Fibroblast of gingiva (primary cell): ENCODE data around the gene PRKN.
A peak's percentile ranks its signal among the peaks of the same experiment; 100 is the strongest.

Experiments used
- DNase-seq: peaks from one replicate; pipeline ENCODE4 v3.0.0-alpha.2; 2011; ENCODE audit warnings: low read depth

The PRKN gene

GRCh38 chr6:162727322-162728182 is at the start of gene PRKN, which contains the start of gene PACRG:
Gene PRKN, minus strand, starts transcription at chr6:162727766.
Gene PACRG, plus strand, starts transcription at chr6:162727974.
- peak; percentile 97 for DNase-seq

GRCh38 chr6:162777091-162777490 is 49.5 kb upstream of the PRKN start:
- no peak for DNase-seq

GRCh38 chr6:162773996-162774395 is 46.4 kb upstream of the PRKN start:
- no peak for DNase-seq

GRCh38 chr6:162772466-162772865 is 44.9 kb upstream of the PRKN start:
- DNase-seq: no peak

- no peak for DNase-seq
Observed at GRCh38 chr6:162770955-162771354, 43.4 kb upstream of the PRKN start.

- DNase-seq: no peak
Observed at GRCh38 chr6:162770136-162770535, 42.6 kb upstream of the PRKN start.

- DNase-seq: no peak
Observed at GRCh38 chr6:162753775-162754174, 26.2 kb upstream of the PRKN start.

- DNase-seq: no peak
Observed at GRCh38 chr6:162751211-162751859, 23.8 kb upstream of the PRKN start.

GRCh38 chr6:162750776-162751175 is 23.2 kb upstream of the PRKN start:
- no peak for DNase-seq

- DNase-seq: no peak
Observed at GRCh38 chr6:162736961-162737360, 9.4 kb upstream of the PRKN start.

GRCh38 chr6:162733489-162733888 is 5.9 kb upstream of the PRKN start:
- DNase-seq: no peak

GRCh38 chr6:162730502-162730901 is 2.9 kb upstream of the PRKN start:
- DNase-seq: no peak

- DNase-seq: no peak
Observed at GRCh38 chr6:162728706-162729105, 1.1 kb upstream of the PRKN start.

- DNase-seq: peak; percentile 4
Observed at GRCh38 chr6:162728197-162728596, 631 bp upstream of the PRKN start.

GRCh38 chr6:162726947-162727321 is 632 bp downstream of the PRKN start:
- no peak for DNase-seq

- DNase-seq: no peak
Observed at GRCh38 chr6:162722633-162723032, 4.9 kb downstream of the PRKN start.

- no peak for DNase-seq
Observed at GRCh38 chr6:162722226-162722625, 5.3 kb downstream of the PRKN start.

GRCh38 chr6:162721404-162721687 is 6.2 kb downstream of the PRKN start:
- no peak for DNase-seq

GRCh38 chr6:162719528-162719927 is 8.0 kb downstream of the PRKN start:
- no peak for DNase-seq

GRCh38 chr6:162715601-162716000 is 12.0 kb downstream of the PRKN start:
- DNase-seq: no peak

- DNase-seq: no peak
Observed at GRCh38 chr6:162713974-162714780, 13.4 kb downstream of the PRKN start.

- DNase-seq: no peak
Observed at GRCh38 chr6:162712694-162713093, 14.9 kb downstream of the PRKN start.

- no peak for DNase-seq
Observed at GRCh38 chr6:162711376-162711775, 16.2 kb downstream of the PRKN start.
